GM12891 (cell line): Measurements from ENCODE around the gene MYDGF.

Experiments
- DNase-seq: peaks from one replicate; pipeline ENCODE4 v3.0.0; 2011; ENCODE audit warnings: low spot score; ENCODE audit not compliant: insufficient read length
- FAIRE-seq: peaks from 2 replicates; lab custom pipeline; 2011; peaks lifted over from hg19 to GRCh38; lab: Jason Lieb, UNC
- PAX5 ChIP-seq: IDR thresholded peaks from 2 replicates; pipeline ENCODE4 v1.6.1; 2011; ENCODE audit warnings: low read length, moderate library complexity, mild to moderate bottlenecking; ENCODE audit not compliant: insufficient read depth, severe bottlenecking
- POLR2A ChIP-seq: IDR thresholded peaks from 2 replicates; pipeline ENCODE4 v1.6.1; 2011; ENCODE audit warnings: low read depth, low read length, control low read depth
- POLR2AphosphoS5 ChIP-seq: IDR thresholded peaks from 2 replicates; pipeline ENCODE4 v1.6.1; 2011; ENCODE audit warnings: low read depth, low read length, control low read depth
- POU2F2 ChIP-seq: IDR thresholded peaks from 2 replicates; pipeline ENCODE4 v1.6.1; 2011; ENCODE audit warnings: low read depth, mild to moderate bottlenecking, control low read depth, low read length, moderate library complexity
- SPI1 ChIP-seq: IDR thresholded peaks from 2 replicates; pipeline ENCODE4 v1.6.1; 2011; ENCODE audit warnings: low read depth, low read length, control low read depth
- TAF1 ChIP-seq: IDR thresholded peaks from 2 replicates; pipeline ENCODE4 v1.6.1; 2011; ENCODE audit warnings: low read depth, low read length, control low read depth

The MYDGF gene

DNA sequence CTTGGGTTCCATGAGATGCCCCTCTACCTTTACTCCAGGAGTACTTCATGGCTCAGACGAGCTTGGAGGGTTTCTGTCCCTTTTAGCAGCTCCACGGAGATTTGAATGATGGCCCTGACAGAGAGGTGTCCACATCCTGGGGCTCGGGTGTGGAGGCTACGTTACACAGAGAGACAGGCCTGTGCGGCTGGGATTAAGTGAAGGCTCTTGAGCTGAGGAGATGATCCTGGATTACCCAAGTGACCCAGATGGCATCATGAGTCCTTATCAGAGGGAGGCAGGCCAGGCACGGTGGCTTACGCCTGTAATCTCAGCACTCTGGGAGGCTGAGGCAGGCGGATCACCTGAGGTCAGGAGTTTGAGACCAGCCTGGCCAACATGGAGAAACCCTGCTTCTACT lies 41.1 kb upstream of the MYDGF start:
- no peak for FAIRE-seq
- TF ChIP-seq PAX5 (no peak), TAF1 (no peak), SPI1 (no peak), POU2F2 (no peak), POLR2A (no peak), POLR2AphosphoS5 (no peak)
- no peak for DNase-seq

DNA sequence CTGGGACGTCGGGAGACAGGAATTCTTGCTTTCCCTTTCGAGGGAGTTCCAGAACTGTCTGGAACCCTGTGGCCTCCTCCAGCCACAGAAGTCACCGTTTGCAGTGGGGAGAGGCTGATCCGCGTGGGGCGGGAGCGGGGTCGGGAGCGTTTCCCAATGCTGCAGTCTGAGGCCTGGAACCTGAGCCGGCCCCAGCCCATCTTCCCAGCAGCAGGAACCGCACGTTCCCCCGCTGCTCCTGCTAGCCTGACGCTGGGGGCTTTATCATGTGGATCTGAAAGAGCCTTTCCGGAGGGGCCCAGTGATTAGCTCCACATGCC lies 40.1 kb upstream of the MYDGF start:
- no peak for TF ChIP-seq POLR2A
- no peak for TF ChIP-seq PAX5
- TF ChIP-seq POLR2AphosphoS5, result no peak
- no peak for TF ChIP-seq POU2F2
- no peak for TF ChIP-seq SPI1
- no peak for TF ChIP-seq TAF1
- DNase-seq (no peak), FAIRE-seq (no peak)

- no peak for FAIRE-seq
- TF ChIP-seq POU2F2 (no peak), POLR2A (no peak), POLR2AphosphoS5 (no peak), TAF1 (no peak), PAX5 (no peak), SPI1 (no peak)
- no peak for DNase-seq
These were observed 39.5 kb upstream of the MYDGF start for GRCh38 chr19:4709440-4710280.

DNA sequence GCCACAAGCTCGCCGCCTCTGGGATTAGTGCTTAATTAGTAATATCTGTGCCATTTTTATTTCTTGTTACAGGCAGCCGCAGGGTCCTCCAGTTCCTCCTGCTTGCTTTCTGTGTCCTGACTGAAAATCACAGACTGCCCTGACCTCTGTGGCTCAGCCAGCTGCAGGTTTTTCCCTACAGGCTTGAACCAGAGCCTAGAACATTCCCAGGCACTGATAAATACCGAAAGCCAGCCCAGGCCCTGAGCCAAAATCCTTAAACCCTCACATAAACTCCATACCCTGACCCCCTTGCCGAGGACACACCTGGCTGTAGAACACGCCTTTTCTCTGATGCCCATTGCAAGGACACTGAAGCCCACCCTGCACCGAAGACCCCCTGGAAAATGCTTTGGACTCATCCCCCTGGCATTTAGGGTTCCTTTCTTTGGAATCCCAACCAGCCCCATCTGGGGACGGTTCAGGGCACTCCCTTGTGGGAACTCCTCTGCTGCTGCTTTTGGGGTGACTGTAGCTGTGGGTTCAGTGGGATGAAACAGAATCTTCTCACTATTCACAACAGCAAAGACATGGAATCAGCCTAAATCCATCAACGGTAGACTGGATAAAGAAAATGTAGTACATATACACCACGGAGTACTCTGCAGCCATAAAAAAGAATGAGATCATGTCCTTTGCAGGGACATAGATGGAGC lies 38.0 kb upstream of the MYDGF start:
- FAIRE-seq (no peak), DNase-seq (no peak)
- TF ChIP-seq POU2F2, result no peak
- TF ChIP-seq POLR2A, result no peak
- no peak for TF ChIP-seq PAX5
- TF ChIP-seq SPI1, result no peak
- no peak for TF ChIP-seq TAF1
- TF ChIP-seq POLR2AphosphoS5, result no peak

GRCh38 chr19:4707322-4707721 lies 37.2 kb upstream of the MYDGF start:
- no peak for FAIRE-seq
- TF ChIP-seq POLR2A (no peak), POU2F2 (no peak), PAX5 (no peak), POLR2AphosphoS5 (no peak), TAF1 (no peak), SPI1 (no peak)
- DNase-seq, result no peak

GRCh38 chr19:4705413-4706131 lies 35.4 kb upstream of the MYDGF start:
- DNase-seq (no peak), FAIRE-seq (no peak)
- TF ChIP-seq POLR2A (no peak), SPI1 (no peak), POU2F2 (no peak), TAF1 (no peak), POLR2AphosphoS5 (no peak), PAX5 (no peak)

DNA sequence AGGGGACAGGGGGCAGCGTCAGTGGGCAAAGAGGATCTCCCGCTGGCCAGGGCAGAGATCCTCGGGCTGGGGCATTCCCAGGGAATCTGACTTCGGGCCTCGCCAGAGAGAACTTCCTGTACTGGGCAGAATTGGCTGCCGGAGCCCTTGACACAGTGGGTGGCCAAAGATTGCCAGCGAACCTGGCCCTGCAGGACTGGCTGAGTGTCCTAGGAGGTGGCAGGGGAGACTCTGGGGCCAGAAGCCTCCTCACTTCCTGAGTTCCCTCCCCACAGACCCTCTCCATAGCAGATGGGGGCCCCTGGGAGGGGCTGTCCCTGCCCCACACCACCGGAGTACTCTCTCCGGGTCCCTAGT lies 34.2 kb upstream of the MYDGF start:
- FAIRE-seq (no peak), DNase-seq (no peak)
- TF ChIP-seq POU2F2 (no peak), POLR2A (no peak), PAX5 (no peak)

DNA sequence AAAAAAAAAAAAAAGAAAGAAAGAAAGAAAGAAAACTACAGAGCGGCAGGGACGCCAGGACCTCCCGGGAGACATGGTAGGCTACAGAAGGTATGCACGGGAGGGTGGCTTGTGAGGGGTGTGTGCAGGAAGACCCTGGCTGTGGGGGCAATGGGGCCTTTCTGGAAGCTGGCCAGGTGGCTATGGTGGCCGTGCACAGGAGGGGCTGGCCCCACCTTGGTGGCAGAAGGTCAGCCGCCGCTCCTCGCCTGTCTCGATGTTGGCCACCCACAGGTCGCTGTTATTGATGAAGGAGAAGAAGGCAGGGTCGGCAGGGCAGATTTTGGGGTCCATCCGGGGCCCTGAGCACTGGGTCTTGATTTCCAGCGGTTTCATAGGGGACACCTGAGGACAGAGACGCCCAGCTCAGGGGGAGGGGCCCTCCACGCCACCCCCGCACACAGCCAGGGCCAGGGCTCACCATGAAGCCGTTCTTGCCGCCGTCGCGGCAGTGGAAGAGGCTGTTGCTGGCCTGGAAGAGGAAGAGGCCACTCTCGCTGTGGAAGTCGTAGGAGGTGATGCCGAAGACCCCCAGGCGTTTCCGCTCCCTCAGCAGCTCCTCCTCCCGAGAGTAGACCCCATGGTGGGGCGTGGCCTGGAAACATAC lies 33.7 kb upstream of the MYDGF start:
- FAIRE-seq (no peak), DNase-seq (no peak)
- no peak for TF ChIP-seq POLR2AphosphoS5
- no peak for TF ChIP-seq POLR2A
- TF ChIP-seq POU2F2, result no peak
- no peak for TF ChIP-seq SPI1
- no peak for TF ChIP-seq TAF1
- TF ChIP-seq PAX5, result no peak

DNA sequence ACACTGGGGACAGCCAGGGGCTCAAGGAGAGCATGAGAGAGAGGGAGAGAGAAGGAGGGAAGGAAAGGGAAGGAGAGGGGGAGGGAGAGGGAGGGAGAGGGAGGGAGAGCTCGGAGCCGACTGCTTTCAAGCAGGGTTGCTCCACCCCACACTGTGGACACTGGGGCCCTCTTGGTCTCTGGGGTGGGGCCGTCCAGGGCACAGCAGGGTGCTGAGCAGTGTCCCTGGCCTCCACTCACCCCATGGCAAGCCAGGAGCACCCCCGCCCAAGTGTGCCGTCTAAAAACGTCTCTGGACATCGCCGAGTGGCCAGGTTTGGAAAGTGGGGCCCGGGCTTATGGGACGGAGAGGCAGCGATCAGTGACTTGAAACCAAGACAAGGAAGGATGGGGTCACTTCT lies 32.6 kb upstream of the MYDGF start:
- DNase-seq (no peak), FAIRE-seq (no peak)
- TF ChIP-seq SPI1, result no peak
- TF ChIP-seq TAF1, result no peak
- TF ChIP-seq POLR2A, result no peak
- no peak for TF ChIP-seq POLR2AphosphoS5
- TF ChIP-seq POU2F2, result no peak
- no peak for TF ChIP-seq PAX5
